ENCODE data around the gene MAST1. TPM values are rescaled to one million over a fixed set of nuclear protein-coding genes. Genes with fewer than 3 reads are reported as not detected.
"Not testable (repeated sequence)": the region's sequence is repeated elsewhere in the genome, so short reads cannot be mapped to it uniquely, and the experiment has no call there.

The MAST1 gene
- total RNA-seq, 1 donor from 2014 or later = 17.7 TPM

- no peak for TF ChIP-seq CTCF (conservative IDR thresholded peaks at IDR 0.05)
- Mint-ChIP-seq H3K9me3 (no peaks in the 10 kb centered on the region), H3K4me1 (peaks cover 37% of the 10 kb centered on the region), H3K27me3 (ENCODE audit: low read depth) (peaks cover 68% of the 10 kb centered on the region), H3K36me3 (ENCODE audit: low read depth) (no peaks in the 10 kb centered on the region), H3K4me3 (peak overlapping the region; percentile 85), H3K27ac (ENCODE audit: unreplicated experiment) (peak overlapping the region; percentile 81)
- peak; percentile 77 for DNase-seq (ENCODE audit: low read depth, low spot score)
Observed at GRCh38 chr19:12841094-12841493, 2.8 kb downstream of the MAST1 start.

DNA sequence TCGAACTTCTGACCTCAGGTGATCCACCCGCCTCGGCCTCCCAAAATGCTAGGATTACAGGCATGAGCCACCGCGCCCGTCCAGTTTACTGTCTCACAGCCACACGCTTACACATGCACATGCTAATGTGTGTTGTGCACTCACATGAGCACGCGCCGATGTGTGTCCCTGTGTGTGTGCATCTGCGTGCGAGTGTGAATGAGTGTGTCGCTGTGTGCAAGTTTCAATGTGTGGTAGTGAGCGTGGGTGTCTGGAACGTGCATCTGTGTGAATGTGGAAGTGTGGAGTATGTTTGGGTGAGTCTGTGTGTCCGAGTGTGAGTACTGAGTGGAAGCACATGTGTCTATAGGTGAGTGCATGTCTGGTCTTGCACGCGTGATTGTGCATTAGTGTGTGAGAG lies 4.2 kb downstream of the MAST1 start:
- H3K27me3 Mint-ChIP-seq (ENCODE audit: low read depth) = peaks cover 54% of the 10 kb centered on the region
- H3K9me3 Mint-ChIP-seq = no peaks in the 10 kb centered on the region
- no peak overlapping the region for H3K27ac Mint-ChIP-seq (ENCODE audit: unreplicated experiment)
- no peak for TF ChIP-seq CTCF (conservative IDR thresholded peaks at IDR 0.05)
- no peak for DNase-seq (ENCODE audit: low read depth, low spot score)
- no peaks in the 10 kb centered on the region for H3K36me3 Mint-ChIP-seq (ENCODE audit: low read depth)
- no peak overlapping the region for H3K4me3 Mint-ChIP-seq
- peaks cover 31% of the 10 kb centered on the region for H3K4me1 Mint-ChIP-seq

DNA sequence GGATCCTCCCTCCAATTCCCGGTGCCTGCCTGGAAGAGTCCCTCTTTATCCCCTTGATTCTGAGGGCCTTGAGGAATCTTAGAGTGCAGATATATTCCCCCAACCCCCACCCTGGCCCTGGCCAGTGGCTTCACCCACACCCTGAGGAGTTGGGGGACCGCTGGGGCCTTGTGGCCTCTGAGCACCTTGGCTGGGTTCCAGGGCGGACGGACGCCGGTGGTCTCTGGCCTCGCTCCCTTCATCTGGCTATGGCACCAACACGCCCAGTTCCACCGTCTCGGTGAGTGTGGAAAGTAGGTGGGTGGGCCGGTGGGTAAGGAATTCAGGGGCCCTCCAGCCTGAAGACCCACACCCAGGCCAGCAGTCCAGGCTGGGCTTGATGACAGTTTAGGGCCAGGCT lies 5.0 kb downstream of the MAST1 start:
- H3K27me3 Mint-ChIP-seq (ENCODE audit: low read depth) = peaks cover 48% of the 10 kb centered on the region
- no peaks in the 10 kb centered on the region for H3K9me3 Mint-ChIP-seq
- H3K27ac Mint-ChIP-seq (ENCODE audit: unreplicated experiment) = no peak overlapping the region
- H3K4me3 Mint-ChIP-seq = no peak overlapping the region
- no peak for TF ChIP-seq CTCF (conservative IDR thresholded peaks at IDR 0.05)
- peaks cover 36% of the 10 kb centered on the region for H3K4me1 Mint-ChIP-seq
- no peaks in the 10 kb centered on the region for H3K36me3 Mint-ChIP-seq (ENCODE audit: low read depth)
- DNase-seq (ENCODE audit: low read depth, low spot score) = no peak

- DNase-seq (ENCODE audit: low read depth, low spot score) = no peak
- Mint-ChIP-seq H3K36me3 (ENCODE audit: low read depth) (no peaks in the 10 kb centered on the region), H3K27ac (ENCODE audit: unreplicated experiment) (no peak overlapping the region), H3K4me3 (no peak overlapping the region), H3K27me3 (ENCODE audit: low read depth) (peaks cover 42% of the 10 kb centered on the region), H3K9me3 (no peaks in the 10 kb centered on the region), H3K4me1 (peaks cover 33% of the 10 kb centered on the region)
- TF ChIP-seq CTCF (conservative IDR thresholded peaks at IDR 0.05) = no peak
Observed at GRCh38 chr19:12843999-12844732, 5.9 kb downstream of the MAST1 start.

GRCh38 chr19:12846613-12847012 lies 8.3 kb downstream of the MAST1 start:
- H3K4me3 Mint-ChIP-seq; H3K36me3 Mint-ChIP-seq (ENCODE audit: low read depth); DNase-seq (ENCODE audit: low read depth, low spot score); H3K27ac Mint-ChIP-seq (ENCODE audit: unreplicated experiment); H3K9me3 Mint-ChIP-seq: not testable (repeated sequence)
- Mint-ChIP-seq H3K4me1 (peaks cover 11% of the 10 kb centered on the region), H3K27me3 (ENCODE audit: low read depth) (peaks cover 17% of the 10 kb centered on the region)
